ENCODE results near the gene ALDH5A1.

Gene ALDH5A1

GRCh38 chr6:24494821-24495795 is at the start of gene ALDH5A1:
Gene ALDH5A1, plus strand, starts transcription at chr6:24494969. Its CDS starts 28 bp downstream, at chr6:24494997.
- peak; percentile 68 to 93 (median 86) for DNase-seq

DNA sequence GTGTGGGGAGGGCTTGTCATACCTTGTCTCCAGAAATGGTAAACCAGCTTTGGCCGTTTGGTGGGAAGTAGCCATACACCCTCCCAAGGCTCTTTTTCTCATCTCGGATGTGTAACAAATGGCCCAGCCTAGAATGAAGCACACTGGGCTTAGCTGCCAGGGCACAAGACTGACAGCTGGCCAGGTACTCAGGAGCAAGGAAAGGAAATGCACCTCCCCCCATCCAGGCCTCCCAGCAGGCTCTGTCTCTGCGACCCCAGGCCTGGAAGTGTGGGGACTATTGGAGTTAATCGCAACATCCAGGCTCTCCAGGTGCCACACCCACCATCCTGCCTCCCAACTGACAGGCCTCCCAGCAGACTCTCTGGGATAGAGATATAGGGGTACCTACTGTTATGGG is 49.1 kb upstream of the ALDH5A1 start:
- DNase-seq, result no peak

DNA sequence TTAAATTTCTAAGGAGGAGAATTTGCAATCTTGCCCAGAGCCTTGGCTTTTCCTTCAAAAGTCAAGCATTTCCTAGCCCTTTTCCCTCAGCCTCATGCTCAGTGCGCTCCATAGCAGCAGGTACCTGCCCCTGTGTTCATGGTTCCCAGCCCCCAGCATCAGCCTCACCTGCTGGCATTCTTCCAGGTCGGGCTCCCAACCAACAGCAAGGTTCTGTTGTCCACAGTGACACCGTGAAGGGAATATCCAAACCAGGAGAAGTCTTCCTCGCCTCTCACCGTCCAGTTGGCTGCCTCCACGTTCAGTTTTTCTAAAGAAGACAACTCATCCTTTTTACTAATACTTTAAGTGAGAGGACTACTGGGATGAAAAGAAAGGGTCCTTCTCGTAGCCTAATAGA is 48.1 kb upstream of the ALDH5A1 start:
- DNase-seq, result no peak

- no peak for DNase-seq
Observed at GRCh38 chr6:24448396-24448795, 46.4 kb upstream of the ALDH5A1 start.

- DNase-seq, result no peak
Observed at GRCh38 chr6:24448828-24449525, 45.8 kb upstream of the ALDH5A1 start.

- DNase-seq, result no peak
Observed at GRCh38 chr6:24451581-24452388, 43.0 kb upstream of the ALDH5A1 start.

GRCh38 chr6:24453921-24454320 is 40.8 kb upstream of the ALDH5A1 start:
- DNase-seq, result no peak

DNA sequence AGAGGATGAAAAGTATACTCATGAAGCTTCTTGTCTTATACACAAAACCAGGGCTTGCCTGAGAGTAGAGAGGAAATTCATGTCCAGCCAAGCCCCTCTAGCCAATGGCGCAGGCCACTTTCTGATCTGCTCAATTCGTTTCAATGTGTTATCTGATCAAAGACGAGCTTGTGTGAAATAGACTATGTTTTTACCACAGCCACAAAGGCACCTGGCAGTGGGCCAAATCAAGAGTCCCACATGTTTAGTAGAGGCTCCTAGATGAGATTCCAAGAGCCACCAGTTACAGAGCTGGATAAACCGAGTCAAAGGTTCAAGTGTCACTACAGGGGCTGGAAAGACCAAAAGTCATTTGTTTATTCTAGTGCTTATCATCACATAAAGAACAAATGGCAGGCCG is 40.3 kb upstream of the ALDH5A1 start:
- DNase-seq, result no peak

GRCh38 chr6:24455061-24455460 is 39.7 kb upstream of the ALDH5A1 start:
- DNase-seq, result no peak

DNA sequence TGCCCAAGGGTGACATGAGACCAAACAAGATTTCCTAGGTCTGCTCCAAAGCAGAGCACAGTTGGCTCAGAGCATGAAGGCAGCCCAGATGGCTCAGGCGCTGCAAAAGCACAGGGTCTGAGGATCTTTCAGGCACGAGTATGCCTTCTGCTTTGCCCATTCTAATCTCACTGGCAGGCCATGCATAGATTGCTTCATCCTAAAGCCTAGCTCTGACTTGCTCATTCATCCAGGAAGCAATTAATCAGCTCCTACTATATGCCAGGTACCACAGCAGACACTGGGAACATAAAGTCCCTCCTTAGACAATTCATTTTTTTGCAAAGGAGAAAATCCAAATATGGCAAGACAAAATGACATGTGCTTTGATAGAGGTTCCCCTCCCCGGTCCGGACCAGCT is 36.6 kb upstream of the ALDH5A1 start:
- DNase-seq, result no peak

DNA sequence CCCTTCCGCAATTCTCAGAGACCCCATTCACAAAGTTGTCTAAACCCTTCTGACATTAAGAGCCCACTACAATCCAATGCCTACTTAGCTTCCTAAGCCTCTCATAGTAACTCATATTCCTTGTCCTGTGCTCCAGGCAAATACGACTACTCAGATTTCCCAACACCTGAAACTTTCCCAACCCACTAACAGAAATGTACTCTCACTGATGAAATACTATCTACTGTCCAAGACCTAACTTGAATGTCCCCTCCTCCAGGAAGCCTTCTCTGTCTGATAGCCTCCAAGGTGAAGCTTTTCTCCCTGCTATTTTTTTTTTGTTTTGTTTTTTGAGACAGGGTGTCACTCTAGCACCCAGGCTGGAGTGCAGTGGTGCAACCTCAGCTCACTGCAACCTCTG is 35.8 kb upstream of the ALDH5A1 start:
- no peak for DNase-seq

DNA sequence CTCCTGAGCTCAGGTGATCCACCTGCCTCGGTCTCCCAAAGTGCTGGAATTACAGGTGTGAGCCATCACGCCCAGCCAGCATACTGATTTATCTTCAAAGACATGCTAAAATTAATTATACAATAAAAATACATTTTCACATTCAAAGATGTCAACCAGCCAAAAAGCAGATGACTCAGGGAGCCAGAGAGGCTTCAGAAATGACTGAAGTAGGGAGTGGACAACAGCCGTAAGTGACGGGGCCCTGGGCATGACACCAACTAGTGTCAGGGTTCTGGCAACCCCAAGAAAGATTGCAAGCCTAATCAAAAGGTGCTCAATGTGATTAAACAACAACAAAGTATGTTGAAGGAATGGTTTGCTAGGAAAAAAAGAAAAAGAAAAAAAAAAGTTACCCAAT is 33.8 kb upstream of the ALDH5A1 start:
- DNase-seq, result no peak

DNA sequence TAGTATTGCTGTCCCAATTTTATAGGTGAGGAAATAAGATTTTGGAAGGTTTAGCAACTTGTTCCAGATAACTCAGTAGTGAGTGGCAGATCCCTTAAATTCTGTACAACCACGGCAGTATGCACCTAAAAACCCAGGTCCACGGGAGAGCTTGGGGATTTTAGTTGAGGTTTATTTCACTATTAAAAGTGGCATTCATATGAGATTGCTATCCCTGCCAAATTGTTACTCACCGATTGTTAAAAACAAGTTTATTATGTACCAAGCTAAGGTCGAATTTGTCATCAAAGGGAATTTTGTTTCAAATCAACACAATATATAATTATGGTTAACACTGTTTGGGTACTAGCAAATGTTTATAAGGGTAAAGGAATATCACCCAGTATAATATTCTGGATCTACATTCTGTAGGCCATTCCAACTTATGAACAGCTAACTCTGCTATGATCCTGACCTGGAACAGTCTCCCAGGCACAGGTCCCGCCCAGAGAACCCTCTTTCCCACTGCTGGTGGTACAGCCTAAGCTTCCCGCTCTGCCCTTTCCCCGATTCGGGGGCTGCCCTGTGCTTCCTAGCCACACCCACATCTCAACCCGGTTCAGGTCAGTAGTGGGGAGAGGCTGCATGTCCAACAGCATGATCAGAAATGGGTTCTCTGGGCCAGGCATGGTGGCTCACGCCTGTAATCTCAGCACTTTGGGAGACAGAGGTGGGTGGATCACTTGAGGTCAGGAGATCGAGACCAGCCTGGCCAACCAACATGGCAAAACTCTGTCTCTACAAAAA is 30.3 kb upstream of the ALDH5A1 start:
- no peak for DNase-seq

DNA sequence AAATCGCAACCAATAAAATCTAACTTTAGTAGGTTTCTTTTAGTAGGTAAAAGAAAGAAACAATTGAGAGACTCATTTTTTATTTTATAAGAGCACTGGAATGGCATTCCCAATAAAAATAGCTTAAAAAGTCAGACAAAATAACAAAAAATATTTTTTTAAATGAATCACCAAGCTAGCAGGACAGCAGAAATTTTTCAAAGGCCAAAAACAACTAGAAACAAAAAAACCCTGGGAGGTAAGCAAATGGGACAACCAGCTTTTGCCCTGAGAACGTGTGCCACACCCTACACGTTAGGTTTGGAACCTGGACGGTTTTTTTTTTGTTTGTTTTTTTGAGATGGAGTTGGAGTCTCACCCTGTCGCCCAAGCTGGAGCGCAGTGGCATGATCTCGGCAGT is 25.0 kb upstream of the ALDH5A1 start:
- no peak for DNase-seq

DNA sequence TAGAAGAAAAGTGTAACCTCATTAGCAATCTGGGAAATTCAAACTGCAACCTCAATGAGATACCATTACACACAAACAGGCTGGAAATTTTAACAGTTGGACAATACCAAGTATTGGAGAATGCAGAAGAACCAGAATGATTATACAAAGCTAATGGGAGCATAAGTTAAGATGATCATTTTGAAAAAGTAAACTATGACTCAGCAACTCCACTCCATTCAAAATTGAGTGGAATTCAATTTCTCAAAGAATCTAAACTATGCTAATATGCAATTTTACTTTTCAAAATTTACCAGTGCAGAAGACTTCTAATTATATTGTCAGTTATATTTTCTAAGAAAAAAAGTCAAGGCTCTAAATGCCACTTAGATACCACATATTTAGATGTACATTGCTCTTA is 22.6 kb upstream of the ALDH5A1 start:
- DNase-seq, result no peak

- no peak for DNase-seq
Observed at GRCh38 chr6:24476631-24477030, 18.1 kb upstream of the ALDH5A1 start.

GRCh38 chr6:24477070-24477469 is 17.7 kb upstream of the ALDH5A1 start:
- DNase-seq, result no peak

DNA sequence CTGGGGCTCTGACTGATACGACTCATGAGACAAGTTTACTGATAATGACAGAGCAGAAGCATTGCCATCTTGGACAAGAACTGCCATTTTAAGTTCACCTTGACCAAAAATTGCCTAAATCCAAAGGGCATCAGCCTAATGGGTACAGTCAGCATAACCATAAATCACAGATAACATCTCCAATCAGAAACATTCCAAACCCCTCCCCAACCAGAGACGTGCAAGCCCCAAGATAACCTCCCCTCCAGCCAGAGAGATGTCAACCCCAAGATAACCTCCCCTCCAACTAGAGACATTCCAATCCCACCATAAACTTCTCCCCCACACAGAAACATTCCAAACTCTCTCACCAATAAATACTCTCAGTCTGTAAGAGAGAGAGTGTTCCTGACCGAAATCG is 15.9 kb upstream of the ALDH5A1 start:
- no peak for DNase-seq

GRCh38 chr6:24480705-24481104 is 14.1 kb upstream of the ALDH5A1 start:
- no peak for DNase-seq

DNA sequence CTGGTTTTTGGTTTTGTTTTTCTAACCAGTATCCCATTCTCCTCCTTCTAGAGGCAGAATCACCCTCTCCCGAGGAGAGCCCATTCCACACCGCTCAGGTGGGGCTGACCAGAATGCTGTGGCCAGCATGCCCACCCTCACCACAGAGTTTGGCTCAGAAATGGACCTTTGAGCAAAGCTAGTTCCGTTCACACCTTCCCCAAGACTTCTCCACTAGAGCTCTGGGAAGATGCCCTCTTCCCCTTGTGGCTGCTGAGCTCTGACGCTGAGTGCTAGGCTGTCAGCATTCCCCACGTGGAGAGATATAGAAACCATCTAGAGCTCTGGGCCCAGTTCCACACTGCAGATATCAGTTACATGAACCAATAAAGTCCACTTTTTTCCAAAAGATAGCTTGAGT is 13.3 kb upstream of the ALDH5A1 start:
- no peak for DNase-seq

- no peak for DNase-seq
Observed at GRCh38 chr6:24484657-24485323, 10.0 kb upstream of the ALDH5A1 start.

DNA sequence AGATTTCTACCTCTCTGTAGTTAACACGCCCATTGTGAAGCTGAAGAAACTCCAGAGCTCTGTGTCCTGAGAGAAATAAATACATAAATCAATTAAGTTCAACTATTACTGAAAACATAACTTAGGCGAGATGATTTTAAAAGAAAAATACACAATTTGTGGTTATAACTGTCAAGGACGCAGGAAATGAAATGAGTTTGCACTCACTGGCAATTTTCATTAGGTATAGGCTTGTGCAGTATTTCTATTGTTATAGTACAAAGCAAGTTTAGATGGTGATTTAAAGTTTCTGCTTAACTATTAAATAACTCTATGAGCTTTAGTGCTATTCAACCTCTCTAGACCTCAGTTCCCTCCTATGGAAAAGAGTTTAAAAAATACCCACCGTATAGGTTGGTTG is 8.7 kb upstream of the ALDH5A1 start:
- no peak for DNase-seq
